Muscle of leg (tissue), 11 donors: ENCODE measurements around the gene ZBTB16. TPM values are rescaled to one million over a fixed set of nuclear protein-coding genes. Genes with fewer than 3 reads are reported as not detected.

Experiments
- DNase-seq: peaks from one replicate; pipeline ENCODE4 v3.0.0; 2013
- H3K27ac ChIP-seq: one replicate; pipeline ENCODE4 v1.5.1; 2013; ENCODE audit warnings: mild to moderate bottlenecking, low read length, control low read depth
- H3K27me3 ChIP-seq: one replicate; pipeline ENCODE4 v1.6.1; 2013; ENCODE audit warnings: low read length; ENCODE audit not compliant: control insufficient read depth, insufficient read depth
- H3K36me3 ChIP-seq: one replicate; pipeline ENCODE4 v1.6.1; 2013; ENCODE audit warnings: low read length; ENCODE audit not compliant: control insufficient read depth, insufficient read depth
- H3K4me1 ChIP-seq: one replicate; pipeline ENCODE4 v1.6.1; 2013; ENCODE audit warnings: low read length; ENCODE audit not compliant: control insufficient read depth, insufficient read depth
- H3K4me3 ChIP-seq: one replicate; pipeline ENCODE4 v1.5.1; 2013; ENCODE audit warnings: low read length, control low read depth
- H3K9me3 ChIP-seq: replicated peaks from 2 replicates; pipeline ENCODE4 v1.6.1; 2013; ENCODE audit warnings: low read depth, low read length; ENCODE audit not compliant: control insufficient read depth
- WGBS: methylation state at CpG from one replicate; pipeline ENCODE4 v1.1.5; 2013; ENCODE audit warnings: missing lambda C conversion rate; ENCODE audit not compliant: insufficient coverage; 5-methylcytosine and 5-hydroxymethylcytosine counted together
- polyA plus RNA-seq, 8 donors: library from polyadenylated mRNA; unstranded; fragments of 120-200 nt; gene quantifications; one replicate each; pipeline versions ENCODE4 v1.2.1 to v1.2.3, GENCODE V29; 2013; ENCODE audit warnings: inconsistent platforms in 1 of 8, low replicate concordance in 1 of 8; ENCODE audit not compliant: insufficient read length in 8 of 8, insufficient read depth in 1 of 8
- total RNA-seq: library from RNA; stranded (reverse); fragments of 120-200 nt; gene quantifications from one replicate; pipeline ENCODE4 v1.2.4, GENCODE V29; 2013

Gene ZBTB16
- total and polyA plus RNA-seq, 9 donors: 1.7 to 10.0 (median 4.0) TPM

DNA sequence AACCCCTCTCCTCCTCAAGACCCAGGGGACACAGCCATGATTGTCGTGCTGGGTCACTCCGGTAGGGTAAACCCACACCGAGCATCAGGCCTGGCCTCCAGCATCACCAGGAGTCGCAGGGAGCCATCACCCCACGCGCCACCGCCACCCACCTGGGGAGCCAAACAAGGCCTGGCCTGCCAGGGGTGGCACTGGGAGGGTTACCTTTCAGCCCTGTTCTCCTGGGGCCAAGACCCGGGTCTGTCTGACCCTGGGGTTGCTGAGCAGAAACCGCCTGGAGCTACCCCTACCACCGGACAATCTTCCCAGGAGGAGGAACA is 197.4 kb downstream of the ZBTB16 start:
- DNase-seq: no peak
- Histone ChIP-seq H3K4me3 (no peak overlapping the region), H3K4me1 (peaks cover 37% of the 10 kb centered on the region), H3K27ac (peak overlapping the region; percentile 7), H3K36me3 (no peaks in the 10 kb centered on the region), H3K27me3 (peaks cover 8% of the 10 kb centered on the region), H3K9me3 (no peaks in the 10 kb centered on the region)
- 72% methylated on average over 9 of the region's 10 CpGs for WGBS

DNA sequence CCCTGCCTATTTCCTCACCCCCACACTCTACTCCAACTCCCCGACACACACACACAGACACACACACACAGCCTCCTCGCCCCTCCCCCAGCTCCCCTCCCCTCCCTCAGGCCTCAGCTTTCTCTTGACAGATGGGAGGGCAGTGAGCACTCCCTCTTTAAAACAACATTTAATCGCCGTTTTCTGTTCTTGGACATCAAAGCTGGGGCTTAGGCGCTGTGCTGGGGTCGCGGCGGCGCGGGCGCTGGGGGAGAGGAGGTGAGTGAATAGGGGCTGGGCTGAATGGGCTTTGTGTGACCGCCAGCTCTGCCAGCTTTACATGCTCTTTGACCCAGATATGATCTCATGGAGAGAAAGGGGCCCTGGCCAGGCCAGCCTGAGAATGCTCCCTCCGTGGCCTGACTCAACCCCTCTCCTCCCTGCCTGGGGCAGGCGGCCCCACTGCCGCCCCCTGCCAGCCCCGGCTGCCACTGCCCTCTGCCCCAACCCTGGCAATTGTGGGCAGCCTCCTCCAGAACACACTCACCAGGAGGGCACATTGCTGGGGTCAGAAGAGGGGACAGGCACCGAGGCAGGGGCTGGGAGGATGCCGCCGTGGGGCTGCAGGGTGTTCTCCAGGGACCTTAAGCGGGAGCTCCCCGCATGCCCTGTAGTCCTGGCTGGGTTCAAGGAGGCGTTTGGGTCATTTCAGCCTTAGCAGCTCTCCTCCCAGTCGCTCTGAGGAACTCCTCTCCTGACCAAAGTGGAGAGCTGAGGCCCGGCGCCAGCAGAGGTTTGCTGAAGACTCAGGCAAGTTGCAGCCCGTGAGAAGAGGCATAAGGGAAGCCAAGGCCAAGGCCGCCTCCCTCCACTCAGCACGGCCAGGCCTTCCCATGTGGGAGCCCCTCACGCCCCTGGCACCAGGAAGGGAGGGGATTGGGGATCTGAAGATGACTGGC is 198.4 kb downstream of the ZBTB16 start:
- H3K36me3 ChIP-seq: no peaks in the 10 kb centered on the region
- H3K27ac ChIP-seq: peak overlapping the region; percentile 65
- H3K27me3 ChIP-seq: peaks cover 10% of the 10 kb centered on the region
- DNase-seq: peak; percentile 60
- no peaks in the 10 kb centered on the region for H3K9me3 ChIP-seq
- WGBS: 48% methylated on average over 10 of the region's 29 CpGs
- no peak overlapping the region for H3K4me3 ChIP-seq
- peaks cover 37% of the 10 kb centered on the region for H3K4me1 ChIP-seq

DNA sequence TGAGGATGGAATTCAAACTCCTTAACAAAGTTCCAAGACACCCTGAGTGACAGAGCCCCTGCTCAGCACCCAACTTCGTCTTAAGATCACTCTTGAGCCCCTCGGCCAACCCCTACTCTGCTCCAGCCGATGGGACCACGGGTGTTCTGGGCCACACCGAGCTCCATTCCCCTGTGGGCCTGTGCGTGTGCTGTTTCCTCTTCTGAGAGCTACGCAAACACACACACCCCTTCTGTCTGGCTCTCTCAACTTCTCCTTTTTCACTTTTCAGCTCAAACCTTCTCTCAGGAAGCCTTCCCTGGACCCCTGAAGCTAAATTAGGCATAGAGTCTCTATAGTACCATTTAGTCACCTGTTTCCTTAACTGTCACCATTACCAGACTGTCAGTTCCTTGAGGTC is 199.2 kb downstream of the ZBTB16 start:
- WGBS: 69% methylated on average over 7 of the region's 7 CpGs
- Histone ChIP-seq H3K9me3 (no peaks in the 10 kb centered on the region), H3K36me3 (no peaks in the 10 kb centered on the region), H3K4me3 (no peak overlapping the region), H3K27ac (peak overlapping the region; percentile 51), H3K27me3 (peaks cover 16% of the 10 kb centered on the region), H3K4me1 (peaks cover 37% of the 10 kb centered on the region)
- DNase-seq: no peak

DNA sequence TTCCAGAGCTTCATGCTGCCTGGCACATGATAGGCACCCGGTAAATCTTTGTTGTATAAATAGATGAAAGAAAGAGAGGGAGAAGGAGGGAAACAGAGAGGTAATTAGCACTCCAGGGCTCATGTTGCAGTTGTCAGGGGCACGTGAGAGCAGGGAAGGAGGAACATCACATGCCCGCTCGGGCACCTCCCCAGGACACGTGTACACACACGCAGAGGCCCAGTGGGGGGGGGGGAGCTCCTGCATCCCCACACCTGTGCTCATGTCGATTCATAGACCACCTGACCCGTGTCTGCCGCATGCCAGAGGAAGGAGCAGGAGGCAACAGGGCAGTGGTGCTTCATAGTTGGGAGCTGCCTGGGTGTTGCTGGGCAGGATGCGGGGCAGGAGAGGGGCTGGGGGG is 199.6 kb downstream of the ZBTB16 start:
- DNase-seq: peak; percentile 54
- Histone ChIP-seq H3K27me3 (peaks cover 19% of the 10 kb centered on the region), H3K9me3 (no peaks in the 10 kb centered on the region), H3K4me1 (peaks cover 37% of the 10 kb centered on the region), H3K27ac (peak overlapping the region; percentile 51), H3K4me3 (no peak overlapping the region), H3K36me3 (no peaks in the 10 kb centered on the region)
- 59% methylated on average over 6 of the region's 10 CpGs for WGBS

DNA sequence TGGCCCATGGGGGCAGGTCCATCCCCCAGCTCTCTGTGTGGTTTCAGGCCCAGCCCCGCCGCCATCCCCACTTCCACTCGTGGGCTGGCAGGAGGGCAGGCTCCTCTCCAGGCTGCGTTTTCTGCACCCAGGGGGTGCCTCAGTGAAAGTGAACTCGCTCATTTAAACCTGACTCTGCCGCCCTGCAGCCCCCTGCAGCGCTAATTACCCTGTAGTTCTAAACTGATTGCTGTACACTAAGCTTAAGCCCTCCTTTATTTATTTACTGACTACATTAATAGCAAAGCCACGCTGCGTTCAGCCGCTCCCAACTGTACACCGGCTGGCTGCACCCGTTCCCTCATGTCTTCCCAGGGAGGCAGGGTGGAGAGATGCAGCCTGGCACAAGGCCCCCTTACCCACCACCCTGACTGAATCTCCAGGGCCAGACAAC is 200.1 kb downstream of the ZBTB16 start:
- Histone ChIP-seq H3K4me3 (no peak overlapping the region), H3K4me1 (peaks cover 37% of the 10 kb centered on the region), H3K27ac (no peak overlapping the region), H3K36me3 (no peaks in the 10 kb centered on the region), H3K27me3 (peaks cover 21% of the 10 kb centered on the region), H3K9me3 (no peaks in the 10 kb centered on the region)
- WGBS: 85% methylated on average over 12 of the region's 12 CpGs
- no peak for DNase-seq

DNA sequence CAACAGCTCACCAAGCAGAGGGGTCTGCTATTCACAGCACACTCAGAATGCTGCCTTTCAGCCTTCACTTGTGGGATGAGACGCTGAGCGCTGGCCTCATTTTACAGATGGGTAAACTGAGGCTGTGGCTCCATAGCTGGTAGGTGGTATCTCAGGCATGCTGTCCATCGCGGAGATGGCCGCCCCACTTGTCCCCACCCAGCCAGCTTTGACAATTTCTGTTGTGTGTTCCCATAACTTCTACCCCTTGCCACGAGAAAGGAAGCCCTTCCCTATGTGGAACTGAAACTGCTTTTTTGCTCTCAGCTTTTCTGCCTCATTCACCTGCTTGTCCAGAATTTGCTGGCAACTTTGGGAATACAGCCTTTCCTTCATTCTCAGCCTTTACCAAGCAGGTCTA is 200.6 kb downstream of the ZBTB16 start:
- WGBS: 90% methylated on average over 6 of the region's 6 CpGs
- Histone ChIP-seq H3K27ac (no peak overlapping the region), H3K4me3 (no peak overlapping the region), H3K9me3 (no peaks in the 10 kb centered on the region), H3K27me3 (peaks cover 21% of the 10 kb centered on the region), H3K4me1 (peaks cover 37% of the 10 kb centered on the region), H3K36me3 (no peaks in the 10 kb centered on the region)
- no peak for DNase-seq

DNA sequence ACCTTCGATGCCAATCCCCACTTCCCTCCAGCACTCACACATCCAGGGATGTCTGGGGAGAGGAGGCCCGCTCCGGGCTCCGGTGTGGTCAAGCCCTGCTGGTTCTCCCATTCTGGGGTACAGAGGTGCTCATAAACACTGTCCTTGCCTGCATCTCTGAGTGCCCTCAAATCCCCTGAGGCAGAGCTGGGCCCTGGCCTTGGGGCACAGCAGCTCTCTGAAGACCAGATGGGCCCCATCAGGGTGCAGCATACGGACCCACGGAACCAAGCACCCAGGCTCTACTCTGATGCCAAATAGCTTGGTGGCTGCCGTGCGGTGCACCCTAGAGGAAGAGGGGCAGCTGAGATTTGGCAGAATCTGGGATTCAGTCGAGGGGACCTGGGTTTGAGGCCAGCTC is 201.0 kb downstream of the ZBTB16 start:
- Histone ChIP-seq H3K27ac (no peak overlapping the region), H3K4me3 (no peak overlapping the region), H3K4me1 (peaks cover 37% of the 10 kb centered on the region), H3K27me3 (peaks cover 23% of the 10 kb centered on the region), H3K36me3 (no peaks in the 10 kb centered on the region), H3K9me3 (no peaks in the 10 kb centered on the region)
- no peak for DNase-seq
- WGBS: 72% methylated on average over 9 of the region's 9 CpGs

DNA sequence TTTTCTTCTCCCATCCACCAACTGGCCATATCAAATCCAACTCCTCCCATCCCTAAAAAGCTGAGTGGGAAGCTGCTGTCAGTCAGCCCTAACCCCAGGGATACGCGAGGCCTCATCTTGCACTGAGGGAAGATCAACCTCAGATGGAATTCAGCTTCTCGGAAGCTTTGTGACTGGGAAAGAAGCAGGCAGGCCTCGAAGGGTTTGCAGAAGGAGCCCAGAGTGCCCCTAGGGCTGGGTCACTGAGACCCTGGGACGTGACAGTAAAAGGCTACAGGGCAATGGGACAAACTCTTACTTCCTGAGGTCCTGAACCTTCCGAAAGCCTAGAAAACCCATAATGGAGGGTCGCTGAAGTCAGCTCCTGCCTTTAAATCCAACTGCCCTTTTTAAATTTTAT is 202.3 kb downstream of the ZBTB16 start:
- Histone ChIP-seq H3K27ac (no peak overlapping the region), H3K36me3 (no peaks in the 10 kb centered on the region), H3K4me1 (peaks cover 33% of the 10 kb centered on the region), H3K9me3 (no peaks in the 10 kb centered on the region), H3K4me3 (no peak overlapping the region), H3K27me3 (peaks cover 23% of the 10 kb centered on the region)
- WGBS: 30% methylated on average over 2 of the region's 7 CpGs
- no peak for DNase-seq

DNA sequence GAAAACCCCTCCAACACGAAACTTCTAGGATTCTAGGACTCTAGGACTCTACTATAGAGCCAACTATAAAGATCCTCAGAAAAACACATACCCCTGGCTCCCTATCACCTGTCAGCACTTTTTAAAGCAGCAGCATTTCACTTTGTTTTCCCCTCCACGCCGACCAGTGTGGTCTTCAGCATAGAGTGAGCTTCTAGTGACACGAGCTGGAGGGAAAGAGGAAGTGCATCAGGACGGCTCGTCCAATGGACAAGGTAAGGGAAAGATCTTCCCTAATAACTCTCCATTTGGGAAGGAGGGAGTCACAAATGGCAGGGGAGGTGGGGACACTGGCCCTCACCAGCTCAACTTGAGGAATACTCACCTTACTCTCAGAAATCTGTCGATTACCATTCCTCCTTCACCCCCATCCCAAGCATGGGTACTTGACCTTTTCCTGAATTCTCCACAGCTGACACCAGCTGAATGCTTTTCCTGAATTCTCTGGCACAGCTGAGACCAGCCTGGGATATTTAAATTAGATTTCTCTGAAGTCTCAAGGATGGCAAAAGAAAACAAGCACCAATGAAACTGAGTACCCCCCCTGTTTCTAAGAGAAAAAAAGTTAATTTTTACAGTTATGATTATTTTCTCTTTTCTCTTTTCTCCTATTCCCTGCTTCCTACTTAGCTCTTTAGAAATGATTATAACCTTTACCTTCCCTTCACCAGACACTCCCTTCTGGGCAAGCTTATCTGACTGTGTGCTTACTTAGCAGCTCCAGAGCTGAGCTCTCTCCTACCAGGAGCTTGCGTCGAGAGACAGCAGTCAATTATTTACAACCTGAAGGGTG is 203.4 kb downstream of the ZBTB16 start:
- peak; percentile 79 for DNase-seq
- H3K36me3 ChIP-seq: no peaks in the 10 kb centered on the region
- H3K4me1 ChIP-seq: peaks cover 22% of the 10 kb centered on the region
- 46% methylated on average over 4 of the region's 9 CpGs for WGBS
- peaks cover 20% of the 10 kb centered on the region for H3K27me3 ChIP-seq
- H3K27ac ChIP-seq: no peak overlapping the region
- H3K4me3 ChIP-seq: no peak overlapping the region
- H3K9me3 ChIP-seq: no peaks in the 10 kb centered on the region

DNA sequence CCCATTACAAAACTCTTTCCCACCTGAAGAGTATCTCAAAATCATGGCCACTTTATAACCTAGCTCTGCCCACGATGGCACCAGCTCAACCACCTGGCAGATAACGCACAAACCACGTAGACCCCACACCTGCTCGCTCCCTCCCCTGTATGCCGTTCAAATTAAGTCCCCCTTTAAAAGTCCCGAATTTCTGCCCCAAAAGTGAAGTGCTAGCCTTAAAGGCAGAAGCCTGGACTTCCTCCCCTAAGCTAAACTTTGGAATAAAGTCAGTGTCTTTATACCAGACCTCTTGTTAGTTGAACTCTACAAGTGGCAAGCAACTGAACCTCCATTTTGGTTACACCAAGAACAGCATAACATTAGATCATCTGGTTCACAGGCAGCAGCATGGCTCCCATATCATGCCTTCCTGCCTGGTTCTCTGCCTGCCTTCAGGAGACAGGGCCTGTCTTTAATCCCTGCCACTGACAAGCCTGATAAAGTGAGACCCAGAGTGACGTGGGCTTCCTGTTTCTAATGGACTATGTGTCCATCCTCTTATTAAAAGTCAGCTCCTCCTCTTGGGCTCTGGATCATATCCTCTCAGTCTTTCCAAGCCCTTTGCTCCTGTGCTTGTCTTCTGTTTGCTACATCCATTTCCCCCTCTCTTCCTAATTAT is 204.1 kb downstream of the ZBTB16 start:
- Histone ChIP-seq H3K4me1 (peaks cover 15% of the 10 kb centered on the region), H3K27me3 (peaks cover 20% of the 10 kb centered on the region), H3K9me3 (no peaks in the 10 kb centered on the region), H3K27ac (no peak overlapping the region), H3K36me3 (no peaks in the 10 kb centered on the region), H3K4me3 (no peak overlapping the region)
- DNase-seq: no peak
- 72% methylated on average over 6 of the region's 7 CpGs for WGBS
